ENCODE results near the gene TP53.

TP53 gene

DNA sequence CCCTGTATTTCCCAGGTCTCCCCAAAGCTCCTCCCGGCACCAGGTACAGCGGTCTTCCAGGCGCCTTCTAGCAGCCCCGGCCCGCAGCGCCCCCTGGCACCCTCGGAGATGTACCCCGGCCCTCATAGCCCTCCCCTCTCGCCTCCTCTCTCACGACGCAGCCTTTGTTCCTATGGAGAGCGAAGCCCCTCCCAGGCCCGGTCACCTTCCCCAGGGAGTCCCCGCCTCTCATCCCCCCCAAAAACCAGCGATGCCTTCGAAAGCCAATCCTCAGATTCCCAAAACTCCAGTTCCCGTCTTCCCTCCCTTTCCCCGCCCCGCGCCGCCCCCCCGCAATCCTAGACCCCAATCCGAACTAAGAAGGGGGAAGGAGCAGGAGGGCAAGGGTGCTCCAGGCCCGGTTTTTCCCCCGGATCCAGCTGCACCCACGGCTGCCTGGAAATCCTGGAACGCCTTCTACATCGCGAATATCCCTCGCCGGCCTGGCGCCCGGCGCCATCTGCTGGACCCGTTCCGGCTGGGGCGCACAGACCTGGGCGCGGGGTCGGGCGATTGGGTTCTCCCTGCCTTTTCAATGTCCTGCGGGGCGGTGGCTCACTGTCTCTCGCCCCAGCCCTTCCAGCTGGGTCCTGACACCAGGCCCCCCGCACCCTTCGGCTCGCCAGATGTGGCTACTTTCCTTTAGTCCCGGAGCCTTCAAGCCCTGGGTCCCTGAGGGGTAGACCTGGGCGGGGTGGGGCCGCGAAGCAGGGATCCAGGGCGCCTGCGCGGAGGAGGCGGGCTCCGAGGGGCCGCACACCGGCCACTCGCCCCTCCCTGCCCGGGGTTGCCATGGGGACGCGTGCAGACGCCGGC is 29.8 kb upstream of the TP53 start, which contains the start of gene DNAH2 (continued):
- TF ChIP-seq ZNF138 (tag by site-specific recombination; IDR thresholded peaks at IDR 0.05; ENCODE audit: borderline replicate concordance) (no peak), ZNF510 (tag by site-specific recombination; IDR thresholded peaks at IDR 0.05; ENCODE audit: insufficient replicate concordance) (no peak), ZNF624 (tag by site-specific recombination; IDR thresholded peaks at IDR 0.05) (0 out of 2 replicates have a peak, but pooled peaks have one; percentile 71), ZEB2 (tag by site-specific recombination; IDR thresholded peaks at IDR 0.05) (peak; percentile 92), ZNF366 (tag by site-specific recombination; conservative IDR thresholded peaks at IDR 0.05) (peak; percentile 73), MEIS1 (CRISPR knock-in tag; IDR thresholded peaks at IDR 0.05; ENCODE audit: borderline replicate concordance) (no peak), HOXA7 (CRISPR knock-in tag; IDR thresholded peaks at IDR 0.05; ENCODE audit: borderline replicate concordance) (no peak), ZSCAN23 (tag by site-specific recombination; IDR thresholded peaks at IDR 0.05) (peak; percentile 91), ZNF354C (tag by site-specific recombination; IDR thresholded peaks at IDR 0.05; ENCODE audit: borderline replicate concordance, low read depth) (no peak), TCF7L2 (IDR thresholded peaks at IDR 0.05; ENCODE audit: borderline replicate concordance, low read depth, low read length) (no peak), ZNF704 (tag by site-specific recombination; IDR thresholded peaks at IDR 0.05) (peak; percentile 74), ZFP3 (tag by site-specific recombination; IDR thresholded peaks at IDR 0.05; ENCODE audit: low read depth) (0 out of 2 replicates have a peak, but pooled peaks have one; percentile 9), GLIS2 (tag by site-specific recombination; IDR thresholded peaks at IDR 0.05) (peak; percentile 96), KLF8 (tag by site-specific recombination; IDR thresholded peaks at IDR 0.05) (peak; percentile 97), ZNF174 (tag by site-specific recombination; IDR thresholded peaks at IDR 0.05) (no peak), ZNF423 (tag by site-specific recombination; IDR thresholded peaks at IDR 0.05) (peak; percentile 69), ZNF148 (tag by site-specific recombination; IDR thresholded peaks at IDR 0.05; ENCODE audit: borderline replicate concordance) (0 out of 2 replicates have a peak, but pooled peaks have one; percentile 78), ZNF776 (tag by site-specific recombination; IDR thresholded peaks at IDR 0.05; ENCODE audit: borderline replicate concordance) (no peak), ZNF10 (tag by site-specific recombination; IDR thresholded peaks at IDR 0.05) (peak; percentile 65; the same call in 1 of the 2 replicates), ZNF155 (tag by site-specific recombination; IDR thresholded peaks at IDR 0.05) (no peak), ZNF561 (tag by site-specific recombination; IDR thresholded peaks at IDR 0.05; ENCODE audit: borderline replicate concordance) (peak; percentile 99), KLF16 (tag by site-specific recombination; IDR thresholded peaks at IDR 0.05) (peak; percentile 100), BCL11A (tag by site-specific recombination; IDR thresholded peaks at IDR 0.05; ENCODE audit: low read depth) (peak; percentile 85), ZNF791 (tag by site-specific recombination; IDR thresholded peaks at IDR 0.05) (no peak), ZBTB21 (tag by site-specific recombination; IDR thresholded peaks at IDR 0.05) (peak; percentile 80), ZNF660 (tag by site-specific recombination; IDR thresholded peaks at IDR 0.05) (peak; percentile 97; the same call in 1 of the 2 replicates), ZNF169 (tag by site-specific recombination; IDR thresholded peaks at IDR 0.05) (no peak), KLF9 (tag by site-specific recombination; IDR thresholded peaks at IDR 0.05; ENCODE audit: low read depth) (peak; percentile 90), ZNF362 (tag by site-specific recombination; IDR thresholded peaks at IDR 0.05) (no peak), ZNF202 (tag by site-specific recombination; IDR thresholded peaks at IDR 0.05; ENCODE audit: borderline replicate concordance) (no peak), ZNF175 (tag by site-specific recombination; IDR thresholded peaks at IDR 0.05) (no peak), ZNF585B (tag by site-specific recombination; IDR thresholded peaks at IDR 0.05) (0 out of 2 replicates have a peak, but pooled peaks have one; percentile 7), ZNF133 (tag by site-specific recombination; IDR thresholded peaks at IDR 0.05) (no peak)
- TF ChIP-seq, protein P1, sequence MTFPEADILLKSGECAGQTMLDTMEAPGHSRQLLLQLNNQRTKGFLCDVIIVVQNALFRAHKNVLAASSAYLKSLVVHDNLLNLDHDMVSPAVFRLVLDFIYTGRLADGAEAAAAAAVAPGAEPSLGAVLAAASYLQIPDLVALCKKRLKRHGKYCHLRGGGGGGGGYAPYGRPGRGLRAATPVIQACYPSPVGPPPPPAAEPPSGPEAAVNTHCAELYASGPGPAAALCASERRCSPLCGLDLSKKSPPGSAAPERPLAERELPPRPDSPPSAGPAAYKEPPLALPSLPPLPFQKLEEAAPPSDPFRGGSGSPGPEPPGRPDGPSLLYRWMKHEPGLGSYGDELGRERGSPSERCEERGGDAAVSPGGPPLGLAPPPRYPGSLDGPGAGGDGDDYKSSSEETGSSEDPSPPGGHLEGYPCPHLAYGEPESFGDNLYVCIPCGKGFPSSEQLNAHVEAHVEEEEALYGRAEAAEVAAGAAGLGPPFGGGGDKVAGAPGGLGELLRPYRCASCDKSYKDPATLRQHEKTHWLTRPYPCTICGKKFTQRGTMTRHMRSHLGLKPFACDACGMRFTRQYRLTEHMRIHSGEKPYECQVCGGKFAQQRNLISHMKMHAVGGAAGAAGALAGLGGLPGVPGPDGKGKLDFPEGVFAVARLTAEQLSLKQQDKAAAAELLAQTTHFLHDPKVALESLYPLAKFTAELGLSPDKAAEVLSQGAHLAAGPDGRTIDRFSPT (tag by site-specific recombination; IDR thresholded peaks at IDR 0.05), result 0 out of 2 replicates have a peak, but pooled peaks have one; percentile 26
